ENCODE data around the gene ZNF248.
"Not testable (repeated sequence)": the region's sequence is repeated elsewhere in the genome, so short reads cannot be mapped to it uniquely, and the experiment has no call there.

The ZNF248 gene

DNA sequence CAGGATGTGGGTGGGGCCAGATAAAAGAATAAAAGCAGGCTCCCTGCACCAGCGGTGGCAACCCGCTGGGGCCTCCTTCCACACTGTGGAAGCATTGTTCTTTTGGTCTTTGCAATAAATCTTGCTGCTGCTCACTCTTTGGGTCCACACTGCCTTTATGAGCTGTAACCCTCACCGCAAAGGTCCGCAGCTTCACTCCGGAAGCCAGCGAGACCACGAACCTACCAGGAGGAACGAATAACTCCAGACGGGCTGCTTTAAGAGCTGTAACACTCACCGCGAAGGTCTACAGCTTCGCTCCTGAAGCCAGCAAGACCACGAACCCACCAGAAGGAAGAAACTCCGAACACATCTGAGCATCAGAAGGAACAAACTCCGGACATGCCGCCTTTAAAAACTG, 119.2 kb downstream of the ZNF248 start:
- not testable (repeated sequence) for DNase-seq

DNA sequence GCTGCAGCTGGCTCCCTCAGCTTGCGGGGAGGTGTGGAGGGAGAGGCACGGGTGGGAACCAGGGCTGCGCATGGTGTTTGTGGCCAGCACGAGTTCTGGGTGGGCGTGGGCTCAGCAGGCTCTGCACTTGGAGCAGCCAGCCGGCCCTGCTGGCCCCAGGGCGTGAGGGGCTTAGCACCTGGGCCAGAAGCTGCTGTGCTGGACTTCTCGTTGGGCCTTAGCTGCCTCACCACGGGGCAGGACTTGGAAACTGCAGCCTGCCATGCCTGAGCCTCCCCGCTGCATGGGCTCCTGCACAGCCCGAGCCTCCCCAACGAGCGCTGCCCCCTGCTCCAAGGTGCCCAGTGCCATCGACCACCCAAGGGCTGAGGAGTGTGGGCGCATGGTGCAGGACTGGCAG, 120.1 kb downstream of the ZNF248 start:
- no peak for DNase-seq

DNA sequence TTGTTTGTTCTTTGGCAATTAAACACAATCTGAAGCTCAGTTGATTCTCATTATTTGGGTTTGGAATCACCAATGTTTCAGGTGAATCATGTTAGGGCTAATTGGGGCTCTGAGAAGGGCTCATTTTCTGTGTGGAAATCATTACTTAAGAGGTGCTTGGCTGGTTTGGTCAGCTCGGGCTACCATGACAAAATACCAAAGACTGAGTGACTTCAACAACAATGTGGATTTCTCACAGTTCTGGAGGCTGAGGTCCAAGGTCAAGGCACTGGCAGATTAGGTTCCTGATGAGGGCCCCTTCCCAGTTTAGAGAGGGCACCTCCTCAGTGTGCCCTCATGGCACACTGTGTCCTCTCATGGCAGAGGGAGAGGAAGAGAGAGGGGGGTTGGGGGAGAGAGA, 121.3 kb downstream of the ZNF248 start:
- DNase-seq: no peak

DNA sequence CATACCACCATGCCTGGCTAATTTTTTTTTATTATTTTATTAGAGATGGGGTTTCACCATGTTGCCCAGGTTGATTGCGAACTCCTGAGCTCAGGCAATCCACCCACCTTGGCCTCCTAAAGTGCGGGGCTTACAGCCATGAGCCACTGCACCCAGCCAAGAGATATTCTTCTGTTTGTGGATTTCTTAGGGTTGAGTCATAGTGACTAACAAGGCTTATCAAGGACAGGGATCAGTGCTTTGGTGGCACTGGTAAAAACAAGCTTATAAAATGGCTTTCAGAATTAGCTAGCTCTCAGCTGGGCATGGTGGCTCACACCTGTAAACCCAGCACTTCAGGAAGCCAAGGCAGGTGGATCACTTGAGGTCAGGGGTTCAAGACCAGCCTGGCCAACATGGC, 122.4 kb downstream of the ZNF248 start:
- no peak for DNase-seq

Data from suppressor macrophage treated with lipopolysaccharide for 1 hour (primary cell).